GM23338 (cell line): Measurements from ENCODE around the gene LIMCH1. TPM values are rescaled to one million over a fixed set of nuclear protein-coding genes. Genes with fewer than 3 reads are reported as not detected.

ENCODE experiments used
- ATAC-seq: fragments of 200-7000 bp; cut with Tn5 transposase; 3 replicates; pipeline ENCODE4 v1.9.1; 2020
- DNase-seq: peaks from one replicate; pipeline ENCODE4 v3.0.0-alpha.2; 2015; ENCODE audit warnings: low spot score
- H2AFZ ChIP-seq: fragments of 200-600 bp; sonication (generic); 2 replicates; pipeline ENCODE4 v1.8.0; 2016; ENCODE audit warnings: antibody characterized with exemption, mild to moderate bottlenecking, moderate library complexity
- H3F3A ChIP-seq: fragments of 200-600 bp; sonication (generic); replicated peaks from 2 replicates; pipeline ENCODE4 v1.8.0; 2017; ENCODE audit warnings: antibody characterized with exemption, mixed run types, low read depth
- H3K27ac ChIP-seq: fragments of 200-600 bp; sonication (generic); 2 replicates; pipeline ENCODE4 v1.6.1; 2016; ENCODE audit warnings: low read depth
- H3K27me3 ChIP-seq: fragments of 200-600 bp; sonication (generic); 2 replicates; pipeline ENCODE4 v1.8.0; 2016; ENCODE audit warnings: mild to moderate bottlenecking, mixed run types, moderate library complexity; ENCODE audit not compliant: insufficient read depth
- H3K36me3 ChIP-seq: fragments of 200-600 bp; sonication (generic); 2 replicates; pipeline ENCODE4 v1.8.0; 2016; ENCODE audit warnings: mild to moderate bottlenecking; ENCODE audit not compliant: insufficient read depth
- H3K4me1 ChIP-seq: fragments of 200-600 bp; sonication (generic); 2 replicates; pipeline ENCODE4 v1.8.0; 2016; ENCODE audit warnings: mild to moderate bottlenecking, moderate library complexity; ENCODE audit not compliant: insufficient read depth
- H3K4me2 ChIP-seq: fragments of 200-600 bp; sonication (generic); 2 replicates; pipeline ENCODE4 v1.7.1; 2017; ENCODE audit warnings: mixed run types
- H3K4me3 ChIP-seq: fragments of 200-600 bp; sonication (generic); 2 replicates; pipeline ENCODE4 v1.6.1; 2016; ENCODE audit warnings: mixed run types
- H3K79me2 ChIP-seq: fragments of 200-600 bp; sonication (generic); replicated peaks from 2 replicates; pipeline ENCODE4 v1.8.0; 2017; ENCODE audit warnings: mild to moderate bottlenecking; ENCODE audit not compliant: insufficient read depth
- H3K9me2 ChIP-seq: fragments of 200-600 bp; sonication (generic); 2 replicates; pipeline ENCODE4 v1.8.0; 2017; ENCODE audit not compliant: insufficient read depth
- H4K20me1 ChIP-seq: fragments of 200-600 bp; sonication (generic); replicated peaks from 2 replicates; pipeline ENCODE4 v1.8.0; 2017; ENCODE audit warnings: mild to moderate bottlenecking; ENCODE audit not compliant: insufficient read depth
- H3K27ac Mint-ChIP-seq: 2 replicates; pipeline ENCODE4 v1.8.0; 2020; ENCODE audit warnings: inconsistent platforms, mild to moderate bottlenecking, moderate library complexity, mixed read lengths
- H3K27me3 Mint-ChIP-seq: 3 replicates; pipeline ENCODE4 v1.8.0; 2022; ENCODE audit warnings: low read depth, mild to moderate bottlenecking, moderate library complexity, mixed read lengths, inconsistent platforms; ENCODE audit not compliant: insufficient read depth, poor library complexity
- H3K36me3 Mint-ChIP-seq: 3 replicates; pipeline ENCODE4 v1.8.0; 2021; ENCODE audit warnings: low read depth, mild to moderate bottlenecking, inconsistent platforms, moderate library complexity, mixed read lengths
- H3K4me1 Mint-ChIP-seq: 3 replicates; pipeline ENCODE4 v1.8.0; 2020; ENCODE audit warnings: mild to moderate bottlenecking, inconsistent platforms, mixed read lengths
- H3K4me3 Mint-ChIP-seq: 3 replicates; pipeline ENCODE4 v1.8.0; 2021; ENCODE audit warnings: moderate library complexity, mild to moderate bottlenecking, inconsistent platforms, mixed read lengths
- H3K9me3 Mint-ChIP-seq: 3 replicates; pipeline ENCODE4 v1.8.0; 2020; ENCODE audit warnings: moderate library complexity, mild to moderate bottlenecking, inconsistent platforms, mixed read lengths
- CREB1 ChIP-seq: fragments of 250-450 bp; sonication (Bioruptor Pico); IDR thresholded peaks from 2 replicates; pipeline ENCODE4 v1.5.0; 2020; ENCODE audit warnings: low read depth, mild to moderate bottlenecking, moderate library complexity
- EZH2 ChIP-seq: fragments of 200-600 bp; sonication (generic); IDR thresholded peaks from one replicate; pipeline ENCODE4 v1.8.0; 2017; ENCODE audit warnings: antibody characterized with exemption, mild to moderate bottlenecking, low read depth; ENCODE audit not compliant: unreplicated experiment
- EZH2phosphoT487 ChIP-seq: fragments of 200-600 bp; sonication (generic); IDR thresholded peaks from one replicate; pipeline ENCODE4 v1.8.1; 2018; ENCODE audit warnings: antibody characterized with exemption; ENCODE audit not compliant: unreplicated experiment
- JUNB ChIP-seq: IDR thresholded peaks from one replicate; pipeline ENCODE4 v1.6.1; 2016; ENCODE audit warnings: antibody characterized with exemption; ENCODE audit not compliant: unreplicated experiment
- NANOG ChIP-seq: IDR thresholded peaks from 2 replicates; pipeline ENCODE4 v1.6.1; 2016; ENCODE audit warnings: antibody characterized with exemption, borderline replicate concordance
- ZNF114 ChIP-seq: fragments of 250-450 bp; sonication (Bioruptor Pico); IDR thresholded peaks from 2 replicates; pipeline ENCODE4 v1.5.0; 2020; ENCODE audit warnings: mild to moderate bottlenecking, moderate library complexity
- ZNF331 ChIP-seq: fragments of 250-450 bp; sonication (Bioruptor Pico); IDR thresholded peaks from 2 replicates; pipeline ENCODE4 v1.5.0; 2020; ENCODE audit warnings: low read depth, mild to moderate bottlenecking, moderate library complexity
- polyA plus RNA-seq: library from polyadenylated mRNA; unstranded; fragments of >200 nt; fragmentation: Nextera tagmentation; extraction: Ambion mirVana; gene quantifications from 2 replicates; pipeline ENCODE4 v1.2.1, GENCODE V29; 2016
- total RNA-seq: library from RNA; depleted of rRNA; stranded (reverse); fragments of >200 nt; shearing (Covaris generic); gene quantifications from 2 replicates; pipeline ENCODE4 v1.2.3, GENCODE V29; 2014
- TF ChIP-seq, protein P1 (sequence below): IDR thresholded peaks from one replicate; pipeline ENCODE4 v1.6.1; 2018; ENCODE audit warnings: antibody characterized with exemption; ENCODE audit not compliant: unreplicated experiment
- TF ChIP-seq, protein P2 (sequence below): IDR thresholded peaks from 2 replicates; pipeline ENCODE4 v1.6.1; 2016; ENCODE audit warnings: antibody characterized with exemption
- TF ChIP-seq, protein P3 (sequence below): fragments of 250-450 bp; sonication (Bioruptor Pico); IDR thresholded peaks from 2 replicates; pipeline ENCODE4 v1.5.0; 2020; ENCODE audit warnings: mild to moderate bottlenecking, moderate library complexity
- TF ChIP-seq, protein P4 (sequence below), 2 experiments: fragments of 200-600 bp in 1 of 2; sonication (generic) in 1 of 2; conservative IDR thresholded peaks; 2 replicates each; pipeline versions ENCODE4 v1.5.1 to v1.6.1; 2016 to 2017; ENCODE audit warnings: antibody characterized with exemption in 2 of 2, low read depth in 2 of 2, mild to moderate bottlenecking in 2 of 2, moderate library complexity in 1 of 2

Gene LIMCH1
- total and polyA plus RNA-seq, 2 experiments from 2014 or later = 1.5 TPM

DNA sequence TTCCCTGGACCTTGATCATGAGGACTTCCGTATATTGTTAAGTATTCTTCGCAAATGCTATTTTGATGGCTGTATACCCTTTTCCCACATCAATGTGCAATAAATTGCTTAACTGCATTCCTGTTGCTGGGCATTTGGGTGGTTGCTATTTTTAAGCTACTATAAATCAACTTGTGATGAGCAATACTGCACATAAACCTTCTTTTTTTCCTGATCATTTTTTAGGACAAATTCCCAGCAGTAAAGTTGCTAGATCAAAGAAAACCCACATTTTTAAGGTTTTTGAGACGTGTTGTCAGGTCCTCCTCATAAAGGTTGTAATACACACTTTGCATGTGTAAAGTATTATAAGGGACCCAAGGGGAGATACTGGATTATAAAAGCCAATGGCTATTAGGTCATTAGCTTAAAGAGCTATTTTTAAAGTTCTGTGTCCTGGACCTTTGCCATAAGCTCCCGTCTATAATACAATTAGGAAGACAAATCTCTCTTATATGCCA, 35.6 kb downstream of the LIMCH1 start:
- Mint-ChIP-seq H3K27ac (no peak overlapping the region), H3K4me1 (no peaks in the 10 kb centered on the region), H3K36me3 (no peaks in the 10 kb centered on the region; the same call in 2 of the 3 replicates), H3K27me3 (no peaks in the 10 kb centered on the region), H3K4me3 (no peak overlapping the region), H3K9me3 (peaks cover 5% of the 10 kb centered on the region; the same call in 2 of the 3 replicates)
- Histone ChIP-seq H3K27me3 (no peaks in the 10 kb centered on the region), H3F3A (no peaks in the 10 kb centered on the region), H3K36me3 (no peaks in the 10 kb centered on the region), H3K9me2 (no peaks in the 10 kb centered on the region), H3K4me2 (no peak overlapping the region), H4K20me1 (no peaks in the 10 kb centered on the region), H2AFZ (no peak overlapping the region), H3K4me3 (no peak overlapping the region), H3K4me1 (no peaks in the 10 kb centered on the region), H3K79me2 (no peaks in the 10 kb centered on the region), H3K27ac (no peak overlapping the region)
- TF ChIP-seq JUNB = no peak
- no peak for TF ChIP-seq NANOG
- TF ChIP-seq, protein P1, sequence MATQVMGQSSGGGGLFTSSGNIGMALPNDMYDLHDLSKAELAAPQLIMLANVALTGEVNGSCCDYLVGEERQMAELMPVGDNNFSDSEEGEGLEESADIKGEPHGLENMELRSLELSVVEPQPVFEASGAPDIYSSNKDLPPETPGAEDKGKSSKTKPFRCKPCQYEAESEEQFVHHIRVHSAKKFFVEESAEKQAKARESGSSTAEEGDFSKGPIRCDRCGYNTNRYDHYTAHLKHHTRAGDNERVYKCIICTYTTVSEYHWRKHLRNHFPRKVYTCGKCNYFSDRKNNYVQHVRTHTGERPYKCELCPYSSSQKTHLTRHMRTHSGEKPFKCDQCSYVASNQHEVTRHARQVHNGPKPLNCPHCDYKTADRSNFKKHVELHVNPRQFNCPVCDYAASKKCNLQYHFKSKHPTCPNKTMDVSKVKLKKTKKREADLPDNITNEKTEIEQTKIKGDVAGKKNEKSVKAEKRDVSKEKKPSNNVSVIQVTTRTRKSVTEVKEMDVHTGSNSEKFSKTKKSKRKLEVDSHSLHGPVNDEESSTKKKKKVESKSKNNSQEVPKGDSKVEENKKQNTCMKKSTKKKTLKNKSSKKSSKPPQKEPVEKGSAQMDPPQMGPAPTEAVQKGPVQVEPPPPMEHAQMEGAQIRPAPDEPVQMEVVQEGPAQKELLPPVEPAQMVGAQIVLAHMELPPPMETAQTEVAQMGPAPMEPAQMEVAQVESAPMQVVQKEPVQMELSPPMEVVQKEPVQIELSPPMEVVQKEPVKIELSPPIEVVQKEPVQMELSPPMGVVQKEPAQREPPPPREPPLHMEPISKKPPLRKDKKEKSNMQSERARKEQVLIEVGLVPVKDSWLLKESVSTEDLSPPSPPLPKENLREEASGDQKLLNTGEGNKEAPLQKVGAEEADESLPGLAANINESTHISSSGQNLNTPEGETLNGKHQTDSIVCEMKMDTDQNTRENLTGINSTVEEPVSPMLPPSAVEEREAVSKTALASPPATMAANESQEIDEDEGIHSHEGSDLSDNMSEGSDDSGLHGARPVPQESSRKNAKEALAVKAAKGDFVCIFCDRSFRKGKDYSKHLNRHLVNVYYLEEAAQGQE = no peak
- no peak for TF ChIP-seq ZNF331 (CRISPR knock-in tag)
- TF ChIP-seq CREB1 = no peak
- no peak for TF ChIP-seq EZH2
- TF ChIP-seq, protein P2, sequence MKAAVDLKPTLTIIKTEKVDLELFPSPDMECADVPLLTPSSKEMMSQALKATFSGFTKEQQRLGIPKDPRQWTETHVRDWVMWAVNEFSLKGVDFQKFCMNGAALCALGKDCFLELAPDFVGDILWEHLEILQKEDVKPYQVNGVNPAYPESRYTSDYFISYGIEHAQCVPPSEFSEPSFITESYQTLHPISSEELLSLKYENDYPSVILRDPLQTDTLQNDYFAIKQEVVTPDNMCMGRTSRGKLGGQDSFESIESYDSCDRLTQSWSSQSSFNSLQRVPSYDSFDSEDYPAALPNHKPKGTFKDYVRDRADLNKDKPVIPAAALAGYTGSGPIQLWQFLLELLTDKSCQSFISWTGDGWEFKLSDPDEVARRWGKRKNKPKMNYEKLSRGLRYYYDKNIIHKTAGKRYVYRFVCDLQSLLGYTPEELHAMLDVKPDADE = no peak
- TF ChIP-seq ZNF114 (CRISPR knock-in tag) = no peak
- TF ChIP-seq, protein P3, sequence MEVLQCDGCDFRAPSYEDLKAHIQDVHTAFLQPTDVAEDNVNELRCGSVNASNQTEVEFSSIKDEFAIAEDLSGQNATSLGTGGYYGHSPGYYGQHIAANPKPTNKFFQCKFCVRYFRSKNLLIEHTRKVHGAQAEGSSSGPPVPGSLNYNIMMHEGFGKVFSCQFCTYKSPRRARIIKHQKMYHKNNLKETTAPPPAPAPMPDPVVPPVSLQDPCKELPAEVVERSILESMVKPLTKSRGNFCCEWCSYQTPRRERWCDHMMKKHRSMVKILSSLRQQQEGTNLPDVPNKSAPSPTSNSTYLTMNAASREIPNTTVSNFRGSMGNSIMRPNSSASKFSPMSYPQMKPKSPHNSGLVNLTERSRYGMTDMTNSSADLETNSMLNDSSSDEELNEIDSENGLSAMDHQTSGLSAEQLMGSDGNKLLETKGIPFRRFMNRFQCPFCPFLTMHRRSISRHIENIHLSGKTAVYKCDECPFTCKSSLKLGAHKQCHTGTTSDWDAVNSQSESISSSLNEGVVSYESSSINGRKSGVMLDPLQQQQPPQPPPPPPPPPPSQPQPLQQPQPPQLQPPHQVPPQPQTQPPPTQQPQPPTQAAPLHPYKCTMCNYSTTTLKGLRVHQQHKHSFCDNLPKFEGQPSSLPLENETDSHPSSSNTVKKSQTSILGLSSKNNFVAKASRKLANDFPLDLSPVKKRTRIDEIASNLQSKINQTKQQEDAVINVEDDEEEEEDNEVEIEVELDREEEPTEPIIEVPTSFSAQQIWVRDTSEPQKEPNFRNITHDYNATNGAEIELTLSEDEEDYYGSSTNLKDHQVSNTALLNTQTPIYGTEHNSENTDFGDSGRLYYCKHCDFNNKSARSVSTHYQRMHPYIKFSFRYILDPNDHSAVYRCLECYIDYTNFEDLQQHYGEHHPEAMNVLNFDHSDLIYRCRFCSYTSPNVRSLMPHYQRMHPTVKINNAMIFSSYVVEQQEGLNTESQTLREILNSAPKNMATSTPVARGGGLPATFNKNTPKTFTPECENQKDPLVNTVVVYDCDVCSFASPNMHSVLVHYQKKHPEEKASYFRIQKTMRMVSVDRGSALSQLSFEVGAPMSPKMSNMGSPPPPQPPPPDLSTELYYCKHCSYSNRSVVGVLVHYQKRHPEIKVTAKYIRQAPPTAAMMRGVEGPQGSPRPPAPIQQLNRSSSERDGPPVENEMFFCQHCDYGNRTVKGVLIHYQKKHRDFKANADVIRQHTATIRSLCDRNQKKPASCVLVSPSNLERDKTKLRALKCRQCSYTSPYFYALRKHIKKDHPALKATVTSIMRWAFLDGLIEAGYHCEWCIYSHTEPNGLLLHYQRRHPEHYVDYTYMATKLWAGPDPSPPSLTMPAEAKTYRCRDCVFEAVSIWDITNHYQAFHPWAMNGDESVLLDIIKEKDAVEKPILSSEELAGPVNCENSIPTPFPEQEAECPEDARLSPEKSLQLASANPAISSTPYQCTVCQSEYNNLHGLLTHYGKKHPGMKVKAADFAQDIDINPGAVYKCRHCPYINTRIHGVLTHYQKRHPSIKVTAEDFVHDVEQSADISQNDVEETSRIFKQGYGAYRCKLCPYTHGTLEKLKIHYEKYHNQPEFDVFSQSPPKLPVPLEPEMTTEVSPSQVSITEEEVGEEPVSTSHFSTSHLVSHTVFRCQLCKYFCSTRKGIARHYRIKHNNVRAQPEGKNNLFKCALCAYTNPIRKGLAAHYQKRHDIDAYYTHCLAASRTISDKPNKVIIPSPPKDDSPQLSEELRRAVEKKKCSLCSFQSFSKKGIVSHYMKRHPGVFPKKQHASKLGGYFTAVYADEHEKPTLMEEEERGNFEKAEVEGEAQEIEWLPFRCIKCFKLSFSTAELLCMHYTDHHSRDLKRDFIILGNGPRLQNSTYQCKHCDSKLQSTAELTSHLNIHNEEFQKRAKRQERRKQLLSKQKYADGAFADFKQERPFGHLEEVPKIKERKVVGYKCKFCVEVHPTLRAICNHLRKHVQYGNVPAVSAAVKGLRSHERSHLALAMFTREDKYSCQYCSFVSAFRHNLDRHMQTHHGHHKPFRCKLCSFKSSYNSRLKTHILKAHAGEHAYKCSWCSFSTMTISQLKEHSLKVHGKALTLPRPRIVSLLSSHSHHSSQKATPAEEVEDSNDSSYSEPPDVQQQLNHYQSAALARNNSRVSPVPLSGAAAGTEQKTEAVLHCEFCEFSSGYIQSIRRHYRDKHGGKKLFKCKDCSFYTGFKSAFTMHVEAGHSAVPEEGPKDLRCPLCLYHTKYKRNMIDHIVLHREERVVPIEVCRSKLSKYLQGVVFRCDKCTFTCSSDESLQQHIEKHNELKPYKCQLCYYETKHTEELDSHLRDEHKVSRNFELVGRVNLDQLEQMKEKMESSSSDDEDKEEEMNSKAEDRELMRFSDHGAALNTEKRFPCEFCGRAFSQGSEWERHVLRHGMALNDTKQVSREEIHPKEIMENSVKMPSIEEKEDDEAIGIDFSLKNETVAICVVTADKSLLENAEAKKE (CRISPR knock-in tag) = no peak
- TF ChIP-seq EZH2phosphoT487 = no peak
- TF ChIP-seq, protein P4, sequence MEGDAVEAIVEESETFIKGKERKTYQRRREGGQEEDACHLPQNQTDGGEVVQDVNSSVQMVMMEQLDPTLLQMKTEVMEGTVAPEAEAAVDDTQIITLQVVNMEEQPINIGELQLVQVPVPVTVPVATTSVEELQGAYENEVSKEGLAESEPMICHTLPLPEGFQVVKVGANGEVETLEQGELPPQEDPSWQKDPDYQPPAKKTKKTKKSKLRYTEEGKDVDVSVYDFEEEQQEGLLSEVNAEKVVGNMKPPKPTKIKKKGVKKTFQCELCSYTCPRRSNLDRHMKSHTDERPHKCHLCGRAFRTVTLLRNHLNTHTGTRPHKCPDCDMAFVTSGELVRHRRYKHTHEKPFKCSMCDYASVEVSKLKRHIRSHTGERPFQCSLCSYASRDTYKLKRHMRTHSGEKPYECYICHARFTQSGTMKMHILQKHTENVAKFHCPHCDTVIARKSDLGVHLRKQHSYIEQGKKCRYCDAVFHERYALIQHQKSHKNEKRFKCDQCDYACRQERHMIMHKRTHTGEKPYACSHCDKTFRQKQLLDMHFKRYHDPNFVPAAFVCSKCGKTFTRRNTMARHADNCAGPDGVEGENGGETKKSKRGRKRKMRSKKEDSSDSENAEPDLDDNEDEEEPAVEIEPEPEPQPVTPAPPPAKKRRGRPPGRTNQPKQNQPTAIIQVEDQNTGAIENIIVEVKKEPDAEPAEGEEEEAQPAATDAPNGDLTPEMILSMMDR (conservative IDR thresholded peaks at IDR 0.05; ENCODE audit: low read depth in 2 of 2) = no peak
- ATAC-seq = no peak
- no peak for DNase-seq
